H9 (cell line): ENCODE results near the gene NCOR1. TPM values are rescaled to one million over a fixed set of nuclear protein-coding genes. Genes with fewer than 3 reads are reported as not detected.

Experiments
- DNase-seq: peaks from one replicate; pipeline ENCODE4 v3.0.0-alpha.2; 2017
- H2AFZ ChIP-seq: one replicate; pipeline ENCODE4 v1.6.1; 2013; ENCODE audit warnings: mild to moderate bottlenecking, low read length, control low read depth, moderate library complexity
- H2AK5ac ChIP-seq: 2 replicates; pipeline ENCODE4 v1.6.1; 2013; ENCODE audit warnings: low read length, control low read depth, mixed read lengths; ENCODE audit not compliant: insufficient read length
- H2BK120ac ChIP-seq: one replicate; pipeline ENCODE4 v1.6.1; 2013; ENCODE audit warnings: low read depth, mild to moderate bottlenecking, low read length, control low read depth, inconsistent platforms; ENCODE audit not compliant: poor library complexity, severe bottlenecking
- H2BK12ac ChIP-seq: 2 replicates; pipeline ENCODE4 v1.6.1; 2013; ENCODE audit warnings: low read length, control low read depth, mixed read lengths, low read depth; ENCODE audit not compliant: insufficient read length
- H2BK15ac ChIP-seq: 2 replicates; pipeline ENCODE4 v1.6.1; 2013; ENCODE audit warnings: low read depth, low read length, control low read depth
- H2BK20ac ChIP-seq: one replicate; pipeline ENCODE4 v1.6.1; 2013; ENCODE audit warnings: low read depth, mild to moderate bottlenecking, low read length, control low read depth, inconsistent platforms; ENCODE audit not compliant: poor library complexity, severe bottlenecking
- H2BK5ac ChIP-seq: 2 replicates; pipeline ENCODE4 v1.6.1; 2013; ENCODE audit warnings: low read length, control low read depth, mixed read lengths; ENCODE audit not compliant: insufficient read length
- H3K14ac ChIP-seq: 2 replicates; pipeline ENCODE4 v1.6.1; 2013; ENCODE audit warnings: low read length, control low read depth; ENCODE audit not compliant: insufficient read depth
- H3K18ac ChIP-seq: 2 replicates; pipeline ENCODE4 v1.6.1; 2013; ENCODE audit warnings: low read depth, mild to moderate bottlenecking, mixed read lengths, low read length, control low read depth; ENCODE audit not compliant: insufficient read length
- H3K23ac ChIP-seq: 2 replicates; pipeline ENCODE4 v1.6.1; 2013; ENCODE audit warnings: low read length, control low read depth, mixed read lengths, low read depth; ENCODE audit not compliant: insufficient read length
- H3K23me2 ChIP-seq: 2 replicates; pipeline ENCODE4 v1.6.1; 2013; ENCODE audit warnings: low read depth, mild to moderate bottlenecking, mixed read lengths, low read length, control low read depth; ENCODE audit not compliant: insufficient read length, poor library complexity, severe bottlenecking
- H3K27ac ChIP-seq: 2 replicates; pipeline ENCODE4 v1.5.1; 2013; ENCODE audit warnings: low read length, control low read depth, mixed read lengths, low read depth; ENCODE audit not compliant: insufficient read length
- H3K27me3 ChIP-seq: 2 replicates; pipeline ENCODE4 v1.6.1; 2013; ENCODE audit warnings: low read length, control low read depth, inconsistent platforms; ENCODE audit not compliant: insufficient read depth
- H3K4ac ChIP-seq: 2 replicates; pipeline ENCODE4 v1.6.1; 2013; ENCODE audit warnings: low read depth, mild to moderate bottlenecking, control low read depth, inconsistent platforms, low read length, moderate library complexity
- H3K4me1 ChIP-seq: 2 replicates; pipeline ENCODE4 v1.6.1; 2013; ENCODE audit warnings: low read length, control low read depth, inconsistent platforms; ENCODE audit not compliant: insufficient read depth
- H3K4me2 ChIP-seq: 2 replicates; pipeline ENCODE4 v1.6.1; 2013; ENCODE audit warnings: low read length, control low read depth, mixed read lengths; ENCODE audit not compliant: insufficient read length, insufficient read depth
- H3K56ac ChIP-seq: 2 replicates; pipeline ENCODE4 v1.6.1; 2013; ENCODE audit warnings: low read depth, mild to moderate bottlenecking, mixed read lengths, low read length, control low read depth; ENCODE audit not compliant: insufficient read length
- H3K79me1 ChIP-seq: 2 replicates; pipeline ENCODE4 v1.6.1; 2013; ENCODE audit warnings: low read depth, mild to moderate bottlenecking, moderate library complexity, low read length, control low read depth, inconsistent platforms; ENCODE audit not compliant: insufficient read depth, poor library complexity, severe bottlenecking
- H3K79me2 ChIP-seq: 2 replicates; pipeline ENCODE4 v1.6.1; 2013; ENCODE audit warnings: low read length, control low read depth, inconsistent platforms; ENCODE audit not compliant: insufficient read depth
- H3K9ac ChIP-seq: 2 replicates; pipeline ENCODE4 v1.6.1; 2013; ENCODE audit warnings: low read length, control low read depth, mixed read lengths; ENCODE audit not compliant: insufficient read length; ENCODE audit errors: extremely low read depth
- H3K9me3 ChIP-seq: one replicate; pipeline ENCODE4 v1.6.1; 2013; ENCODE audit warnings: low read depth, low read length, inconsistent platforms; ENCODE audit not compliant: control insufficient read depth
- H3T11ph ChIP-seq: one replicate; pipeline ENCODE4 v1.6.1; 2013; ENCODE audit warnings: mild to moderate bottlenecking, low read length, control low read depth, inconsistent platforms
- H4K20me1 ChIP-seq: one replicate; pipeline ENCODE4 v1.6.1; 2013; ENCODE audit not compliant: control insufficient read depth, insufficient read length, insufficient read depth
- H4K5ac ChIP-seq: 2 replicates; pipeline ENCODE4 v1.6.1; 2013; ENCODE audit warnings: low read depth, mild to moderate bottlenecking, mixed read lengths, low read length, control low read depth; ENCODE audit not compliant: insufficient read length
- H4K8ac ChIP-seq: replicated peaks from 2 replicates; pipeline ENCODE4 v1.6.1; 2013; ENCODE audit warnings: low read length, control low read depth, mixed read lengths, low read depth; ENCODE audit not compliant: insufficient read length
- H4K91ac ChIP-seq: 2 replicates; pipeline ENCODE4 v1.6.1; 2013; ENCODE audit warnings: low read depth, mild to moderate bottlenecking, moderate library complexity, mixed read lengths, low read length, control low read depth; ENCODE audit not compliant: insufficient read length
- H3K27ac Mint-ChIP-seq, 3 experiments: 2 replicates in 2 of 3; 3 replicates in 1 of 3; pipeline ENCODE4 v1.8.0; 2020 to 2021; ENCODE audit warnings: mixed read lengths in 3 of 3, mild to moderate bottlenecking in 1 of 3, moderate library complexity in 1 of 3
- H3K27me3 Mint-ChIP-seq: 2 replicates; pipeline ENCODE4 v1.8.0; 2021; ENCODE audit warnings: low read depth, mild to moderate bottlenecking, moderate library complexity, mixed read lengths
- H3K36me3 Mint-ChIP-seq, 3 experiments: 2 replicates in 2 of 3; 3 replicates in 1 of 3; pipeline ENCODE4 v1.8.0; 2020 to 2021; ENCODE audit warnings: low read depth in 3 of 3, mixed read lengths in 3 of 3; ENCODE audit not compliant: insufficient read depth in 1 of 3
- H3K4me1 Mint-ChIP-seq, 2 experiments: 2 replicates each; pipeline ENCODE4 v1.8.0; 2020; ENCODE audit warnings: mixed read lengths in 2 of 2
- H3K4me3 Mint-ChIP-seq, 2 experiments: 2 replicates in 1 of 2; 3 replicates in 1 of 2; pipeline ENCODE4 v1.8.0; 2020 to 2021; ENCODE audit warnings: mild to moderate bottlenecking in 2 of 2, mixed read lengths in 2 of 2, moderate library complexity in 1 of 2
- H3K9me3 Mint-ChIP-seq, 2 experiments: 2 replicates in 1 of 2; 3 replicates in 1 of 2; pipeline ENCODE4 v1.8.0; 2020; ENCODE audit warnings: mild to moderate bottlenecking in 2 of 2, mixed read lengths in 2 of 2, moderate library complexity in 1 of 2
- WGBS: extraction: QIAGEN DNeasy Blood & Tissue Kit; methylation state at CpG from one replicate; pipeline ENCODE4 v1.1.7; 2013; ENCODE audit warnings: missing lambda C conversion rate, low lambda C conversion rate, mixed read lengths; ENCODE audit not compliant: insufficient read length; ENCODE audit errors: extremely low coverage; 5-methylcytosine and 5-hydroxymethylcytosine counted together
- total RNA-seq: library from RNA; stranded (reverse); gene quantifications from 2 replicates; pipeline ENCODE4 v1.2.1, GENCODE V29; 2021
- TF ChIP-seq, protein P1 (sequence below): fragments of 200-600 bp; sonication (generic); conservative IDR thresholded peaks from 3 replicates; pipeline ENCODE4 v1.8.0; 2021; ENCODE audit warnings: antibody characterized with exemption, mild to moderate bottlenecking

NCOR1 gene
- total RNA-seq, 1 experiment from 2014 or later = 119 TPM

DNA sequence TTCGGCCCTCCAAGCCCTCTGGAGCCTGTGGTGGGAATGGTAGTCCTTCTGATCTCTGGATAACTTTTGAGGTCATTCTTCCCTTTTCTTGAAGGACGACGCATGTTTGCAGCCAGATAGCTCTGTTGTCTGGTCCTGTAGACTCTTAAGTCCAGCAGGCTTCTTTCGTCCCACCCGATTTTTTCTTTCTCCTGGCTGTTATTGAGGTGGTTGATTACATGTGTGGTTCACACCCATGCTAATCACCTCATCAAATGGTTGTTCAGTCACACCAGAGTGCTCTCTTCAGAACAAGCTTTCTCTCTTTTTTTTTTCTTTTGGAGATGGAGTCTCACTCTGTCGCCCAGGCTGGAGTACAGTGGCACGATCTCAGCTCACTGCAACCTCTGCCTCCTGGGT lies 32.3 kb upstream of the NCOR1 start:
- Histone ChIP-seq H4K20me1 (no peaks in the 10 kb centered on the region), H4K5ac (no peak overlapping the region), H2BK20ac (no peak overlapping the region), H3K23me2 (no peaks in the 10 kb centered on the region), H3K14ac (no peak overlapping the region), H3K79me1 (no peaks in the 10 kb centered on the region), H3K56ac (no peak overlapping the region), H3K4ac (no peak overlapping the region), H2BK5ac (no peak overlapping the region), H2BK12ac (no peak overlapping the region), H2BK15ac (no peak overlapping the region), H3K23ac (no peak overlapping the region), H3K27me3 (no peaks in the 10 kb centered on the region), H3K27ac (no peak overlapping the region), H3K4me1 (no peaks in the 10 kb centered on the region; the same call in 1 of the 2 replicates), H2AK5ac (no peak overlapping the region), H4K91ac (no peak overlapping the region), H3K79me2 (no peaks in the 10 kb centered on the region), H4K8ac (no peak overlapping the region), H3K9me3 (no peaks in the 10 kb centered on the region), H2BK120ac (no peak overlapping the region), H2AFZ (no peak overlapping the region), H3T11ph (no peak overlapping the region), H3K4me2 (no peak overlapping the region), H3K18ac (no peak overlapping the region), H3K9ac (no peak overlapping the region)
- no peak for DNase-seq
- H3K36me3 Mint-ChIP-seq = peaks cover 3 to 12% (median 12%) of the 10 kb centered on the region in 3 experiments; a peak in 6 of 7 replicates
- no peak overlapping the region for H3K27ac Mint-ChIP-seq
- no peaks in the 10 kb centered on the region for H3K9me3 Mint-ChIP-seq
- no peak overlapping the region for H3K4me3 Mint-ChIP-seq
- no CpG with 5 or more reads among the region's 7 CpGs for WGBS
- peaks cover 12 to 13% of the 10 kb centered on the region in 2 experiments for H3K4me1 Mint-ChIP-seq
- TF ChIP-seq, protein P1, sequence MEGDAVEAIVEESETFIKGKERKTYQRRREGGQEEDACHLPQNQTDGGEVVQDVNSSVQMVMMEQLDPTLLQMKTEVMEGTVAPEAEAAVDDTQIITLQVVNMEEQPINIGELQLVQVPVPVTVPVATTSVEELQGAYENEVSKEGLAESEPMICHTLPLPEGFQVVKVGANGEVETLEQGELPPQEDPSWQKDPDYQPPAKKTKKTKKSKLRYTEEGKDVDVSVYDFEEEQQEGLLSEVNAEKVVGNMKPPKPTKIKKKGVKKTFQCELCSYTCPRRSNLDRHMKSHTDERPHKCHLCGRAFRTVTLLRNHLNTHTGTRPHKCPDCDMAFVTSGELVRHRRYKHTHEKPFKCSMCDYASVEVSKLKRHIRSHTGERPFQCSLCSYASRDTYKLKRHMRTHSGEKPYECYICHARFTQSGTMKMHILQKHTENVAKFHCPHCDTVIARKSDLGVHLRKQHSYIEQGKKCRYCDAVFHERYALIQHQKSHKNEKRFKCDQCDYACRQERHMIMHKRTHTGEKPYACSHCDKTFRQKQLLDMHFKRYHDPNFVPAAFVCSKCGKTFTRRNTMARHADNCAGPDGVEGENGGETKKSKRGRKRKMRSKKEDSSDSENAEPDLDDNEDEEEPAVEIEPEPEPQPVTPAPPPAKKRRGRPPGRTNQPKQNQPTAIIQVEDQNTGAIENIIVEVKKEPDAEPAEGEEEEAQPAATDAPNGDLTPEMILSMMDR = no peak
- H3K27me3 Mint-ChIP-seq = no peaks in the 10 kb centered on the region
